Measurements from ENCODE around the gene KANK4. TPM values are rescaled to one million over a fixed set of nuclear protein-coding genes. Genes with fewer than 3 reads are reported as not detected.

Gene KANK4
- total RNA-seq, 2 experiments from 2014 or later: not detected

GRCh38 chr1:62356257-62356835 lies 37.1 kb upstream of the KANK4 start:
- peak; percentile 39 for ATAC-seq
- TF ChIP-seq CTCF (IDR thresholded peaks at IDR 0.05): no peak
- DNase-seq: peak; percentile 17
- H3K27me3 Mint-ChIP-seq: no peaks in the 10 kb centered on the region
- ChIA-PET CTCF (no interaction called here), POLR2A (interaction anchor here (1.1 kb wide), 1 partner anchor 20 kb away, joined by 3 read pairs; no protein-coding TSS in a partner anchor)
- H3K4me1 Mint-ChIP-seq (ENCODE audit: low read depth): no peaks in the 10 kb centered on the region
- H3K9me3 Mint-ChIP-seq: no peaks in the 10 kb centered on the region
- no peak overlapping the region for H3K4me3 Mint-ChIP-seq
- intact Hi-C loops (cut with micrococcal nuclease): no loop called here
- no peaks in the 10 kb centered on the region for H3K36me3 Mint-ChIP-seq (ENCODE audit: low read depth)
- H3K27ac Mint-ChIP-seq: no peak overlapping the region

- no peak for TF ChIP-seq CTCF (IDR thresholded peaks at IDR 0.05)
- Mint-ChIP-seq H3K36me3 (ENCODE audit: low read depth) (no peaks in the 10 kb centered on the region), H3K4me1 (ENCODE audit: low read depth) (no peaks in the 10 kb centered on the region), H3K27ac (no peak overlapping the region), H3K9me3 (no peaks in the 10 kb centered on the region), H3K4me3 (no peak overlapping the region), H3K27me3 (no peaks in the 10 kb centered on the region)
- intact Hi-C loops (cut with micrococcal nuclease): no loop called here
- CTCF ChIA-PET: no interaction called here
- POLR2A ChIA-PET: no interaction called here
- DNase-seq (no peak), ATAC-seq (no peak)
Measured at GRCh38 chr1:62355095-62355494, 35.9 kb upstream of the KANK4 start.

- no peak overlapping the region for H3K27ac Mint-ChIP-seq
- ChIA-PET CTCF (no interaction called here), POLR2A (no interaction called here)
- ATAC-seq (no peak), DNase-seq (no peak)
- no peak for TF ChIP-seq CTCF (IDR thresholded peaks at IDR 0.05)
- H3K36me3 Mint-ChIP-seq (ENCODE audit: low read depth): no peaks in the 10 kb centered on the region
- intact Hi-C loops (cut with micrococcal nuclease): no loop called here
- no peaks in the 10 kb centered on the region for H3K9me3 Mint-ChIP-seq
- H3K27me3 Mint-ChIP-seq: no peaks in the 10 kb centered on the region
- H3K4me3 Mint-ChIP-seq: no peak overlapping the region
- H3K4me1 Mint-ChIP-seq (ENCODE audit: low read depth): no peaks in the 10 kb centered on the region
Measured at GRCh38 chr1:62353853-62354252, 34.6 kb upstream of the KANK4 start.

- H3K27ac Mint-ChIP-seq: no peak overlapping the region
- no peaks in the 10 kb centered on the region for H3K9me3 Mint-ChIP-seq
- H3K4me1 Mint-ChIP-seq (ENCODE audit: low read depth): no peaks in the 10 kb centered on the region
- TF ChIP-seq CTCF (IDR thresholded peaks at IDR 0.05): no peak
- no peak for DNase-seq
- POLR2A ChIA-PET: no interaction called here
- CTCF ChIA-PET: no interaction called here
- H3K4me3 Mint-ChIP-seq: no peak overlapping the region
- H3K27me3 Mint-ChIP-seq: no peaks in the 10 kb centered on the region
- ATAC-seq: no peak
- intact Hi-C loops (cut with micrococcal nuclease): no loop called here
- H3K36me3 Mint-ChIP-seq (ENCODE audit: low read depth): no peaks in the 10 kb centered on the region
Measured at GRCh38 chr1:62352387-62352786, 33.2 kb upstream of the KANK4 start.

GRCh38 chr1:62349470-62350233 lies 30.4 kb upstream of the KANK4 start:
- Mint-ChIP-seq H3K9me3 (no peaks in the 10 kb centered on the region), H3K27ac (no peak overlapping the region), H3K4me1 (ENCODE audit: low read depth) (no peaks in the 10 kb centered on the region), H3K27me3 (no peaks in the 10 kb centered on the region), H3K4me3 (no peak overlapping the region), H3K36me3 (ENCODE audit: low read depth) (no peaks in the 10 kb centered on the region)
- intact Hi-C loops (cut with micrococcal nuclease): no loop called here
- POLR2A ChIA-PET: no interaction called here
- no peak for TF ChIP-seq CTCF (IDR thresholded peaks at IDR 0.05)
- DNase-seq (no peak), ATAC-seq (no peak)
- CTCF ChIA-PET: no interaction called here
